Measurements from ENCODE around the gene TCERG1L.

Gene TCERG1L

DNA sequence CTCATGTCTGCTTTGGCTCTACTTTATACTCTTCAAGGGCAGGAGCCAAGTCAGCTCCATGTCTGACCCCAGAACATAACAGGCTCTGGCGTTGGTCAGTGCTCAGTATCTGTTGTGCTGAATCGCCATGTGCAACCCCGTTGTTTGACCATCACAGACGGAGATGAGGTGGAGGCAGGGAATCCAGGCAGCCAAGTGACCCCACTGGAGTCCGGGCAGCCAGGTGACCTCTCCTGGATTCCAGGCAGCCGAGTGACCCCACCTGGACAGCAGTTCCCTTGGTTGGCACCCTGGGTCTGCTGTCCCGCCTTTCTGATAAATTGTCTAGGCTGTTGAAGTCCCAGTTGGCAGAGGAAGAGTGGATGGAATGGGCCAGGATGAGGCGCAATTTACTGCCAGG, 232.2 kb downstream of the TCERG1L start:
- TF ChIP-seq TAF1 (IDR thresholded peaks at IDR 0.05; ENCODE audit: borderline replicate concordance, insufficient read depth, low read length), result no peak
- TF ChIP-seq POLR2AphosphoS5 (IDR thresholded peaks at IDR 0.05; ENCODE audit: low read depth, low read length), result no peak
- TF ChIP-seq REST (IDR thresholded peaks at IDR 0.05; ENCODE audit: insufficient read depth in 1 of 2, low read depth in 2 of 2, low read length in 2 of 2), result no peak
- no peak for TF ChIP-seq SIN3A (IDR thresholded peaks at IDR 0.05; ENCODE audit: borderline replicate concordance, insufficient read depth, low read length)
- no peak for TF ChIP-seq FOXP2 (optimal IDR thresholded peaks at IDR 0.05; ENCODE audit: borderline replicate concordance, extremely low read depth, extremely low read length, insufficient read depth)

DNA sequence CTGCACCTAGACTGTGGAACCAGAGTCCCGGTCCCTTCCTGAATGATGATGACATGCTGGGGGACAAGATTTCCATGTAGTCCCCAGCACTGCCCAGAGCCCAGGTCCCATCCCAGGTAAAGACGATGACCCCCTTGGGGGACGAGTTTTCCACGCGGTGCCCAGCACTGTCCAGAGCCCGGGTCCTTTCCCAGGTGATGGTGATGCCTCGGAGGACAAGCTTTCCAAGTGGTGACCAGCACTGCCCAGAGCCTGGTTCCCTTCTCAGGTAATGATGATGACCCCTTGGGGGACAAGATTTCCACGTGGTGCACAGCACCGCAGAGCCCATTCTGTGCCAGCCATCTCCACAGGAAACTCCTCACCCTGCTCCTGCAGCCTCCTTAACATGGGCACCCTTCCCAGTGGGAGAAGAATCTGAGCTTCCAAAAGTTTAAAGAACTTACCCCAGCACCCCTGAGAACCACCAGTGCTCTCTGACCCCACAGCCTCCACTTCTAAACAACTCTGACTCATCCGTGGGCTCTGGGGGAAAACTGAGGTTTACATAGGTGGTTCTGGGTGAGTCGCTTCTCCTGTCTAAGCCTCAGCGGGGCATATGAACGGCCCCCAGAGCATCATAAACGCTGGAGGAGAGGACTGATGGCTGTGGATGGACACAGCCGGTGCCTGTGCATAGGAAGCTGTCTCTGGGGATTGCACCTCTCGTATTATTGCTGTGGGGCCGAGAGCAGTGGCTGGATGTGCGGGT, 233.2 kb downstream of the TCERG1L start:
- TF ChIP-seq REST (IDR thresholded peaks at IDR 0.05; ENCODE audit: insufficient read depth in 1 of 2, low read depth in 2 of 2, low read length in 2 of 2) (no peak), FOXP2 (optimal IDR thresholded peaks at IDR 0.05; ENCODE audit: borderline replicate concordance, extremely low read depth, extremely low read length, insufficient read depth) (no peak), POLR2AphosphoS5 (IDR thresholded peaks at IDR 0.05; ENCODE audit: low read depth, low read length) (no peak), SIN3A (IDR thresholded peaks at IDR 0.05; ENCODE audit: borderline replicate concordance, insufficient read depth, low read length) (no peak), TAF1 (IDR thresholded peaks at IDR 0.05; ENCODE audit: borderline replicate concordance, insufficient read depth, low read length) (no peak)

DNA sequence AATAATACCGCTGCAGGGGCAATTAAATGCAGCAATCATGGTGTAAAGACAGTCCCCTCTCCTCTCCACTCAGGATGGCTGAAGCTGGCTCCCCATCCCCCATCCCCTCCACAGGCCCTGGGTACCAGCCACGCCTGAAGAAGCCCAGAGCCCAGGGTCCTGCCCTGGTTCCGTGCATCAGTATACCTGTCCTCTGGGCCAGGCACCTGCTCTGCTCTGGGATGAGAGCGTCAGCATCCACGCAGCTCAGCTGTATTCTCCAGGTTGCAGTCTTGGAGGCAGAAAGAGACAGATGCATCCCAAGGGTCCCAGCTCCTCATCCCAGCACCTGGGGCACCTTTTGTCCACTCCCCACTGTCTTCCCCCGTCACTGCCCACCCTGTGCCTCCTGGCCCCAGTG, 233.8 kb downstream of the TCERG1L start:
- TF ChIP-seq SIN3A (IDR thresholded peaks at IDR 0.05; ENCODE audit: borderline replicate concordance, insufficient read depth, low read length), result no peak
- no peak for TF ChIP-seq REST (IDR thresholded peaks at IDR 0.05; ENCODE audit: insufficient read depth in 1 of 2, low read depth in 2 of 2, low read length in 2 of 2)
- no peak for TF ChIP-seq FOXP2 (optimal IDR thresholded peaks at IDR 0.05; ENCODE audit: borderline replicate concordance, extremely low read depth, extremely low read length, insufficient read depth)
- no peak for TF ChIP-seq POLR2AphosphoS5 (IDR thresholded peaks at IDR 0.05; ENCODE audit: low read depth, low read length)
- TF ChIP-seq TAF1 (IDR thresholded peaks at IDR 0.05; ENCODE audit: borderline replicate concordance, insufficient read depth, low read length), result no peak

DNA sequence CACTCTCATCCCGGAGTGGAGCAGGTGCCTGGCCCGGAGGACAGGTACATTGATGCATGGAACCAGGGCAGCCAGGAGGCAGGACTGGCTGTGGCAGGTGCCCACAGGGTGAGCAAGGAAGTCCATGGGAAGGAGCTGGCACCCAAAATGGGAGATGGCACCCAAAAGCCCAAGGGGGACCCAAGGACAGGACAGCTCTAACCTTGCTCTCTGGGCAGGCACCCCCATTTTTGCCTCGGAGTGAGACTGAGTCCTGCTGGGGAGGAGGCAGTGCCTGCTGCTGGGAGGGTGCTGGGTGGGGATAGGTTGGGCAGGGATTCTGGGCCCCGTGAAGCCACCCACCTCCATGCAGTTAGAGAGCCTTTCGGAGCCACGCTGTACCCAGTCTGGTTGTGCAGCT, 234.5 kb downstream of the TCERG1L start:
- TF ChIP-seq FOXP2 (optimal IDR thresholded peaks at IDR 0.05; ENCODE audit: borderline replicate concordance, extremely low read depth, extremely low read length, insufficient read depth) (no peak), SIN3A (IDR thresholded peaks at IDR 0.05; ENCODE audit: borderline replicate concordance, insufficient read depth, low read length) (no peak), POLR2AphosphoS5 (IDR thresholded peaks at IDR 0.05; ENCODE audit: low read depth, low read length) (no peak), TAF1 (IDR thresholded peaks at IDR 0.05; ENCODE audit: borderline replicate concordance, insufficient read depth, low read length) (no peak), REST (IDR thresholded peaks at IDR 0.05; ENCODE audit: insufficient read depth in 1 of 2, low read depth in 2 of 2, low read length in 2 of 2) (no peak)
